Measurements from ENCODE around the gene ISM1.

Gene ISM1

GRCh38 chr20:13312300-13312699 lies 91.2 kb downstream of the ISM1 start:
- H3K4me1 ChIP-seq (ENCODE audit: control insufficient read depth, insufficient read depth, low read length), result no peaks in the 10 kb centered on the region
- WGBS (ENCODE audit: insufficient coverage, insufficient read length), result no CpG with 5 or more reads among the region's 6 CpGs
- no peaks in the 10 kb centered on the region for H3K9me3 ChIP-seq (ENCODE audit: control insufficient read depth, insufficient read depth, low read length)
- H3K36me3 ChIP-seq (ENCODE audit: control insufficient read depth, insufficient read depth, low read length), result no peaks in the 10 kb centered on the region
- no peak for DNase-seq (ENCODE audit: low read depth, low spot score)
- no peaks in the 10 kb centered on the region for H3K27me3 ChIP-seq (ENCODE audit: control insufficient read depth, insufficient read depth, low read length)
- no peak overlapping the region for H3K27ac ChIP-seq (ENCODE audit: low read length)
- H3K4me3 ChIP-seq (ENCODE audit: low read length), result no peak overlapping the region

- Histone ChIP-seq H3K36me3 (ENCODE audit: control insufficient read depth, insufficient read depth, low read length) (no peaks in the 10 kb centered on the region), H3K9me3 (ENCODE audit: control insufficient read depth, insufficient read depth, low read length) (no peaks in the 10 kb centered on the region), H3K4me3 (ENCODE audit: low read length) (no peak overlapping the region), H3K27ac (ENCODE audit: low read length) (no peak overlapping the region), H3K4me1 (ENCODE audit: control insufficient read depth, insufficient read depth, low read length) (no peaks in the 10 kb centered on the region), H3K27me3 (ENCODE audit: control insufficient read depth, insufficient read depth, low read length) (no peaks in the 10 kb centered on the region)
- WGBS (ENCODE audit: insufficient coverage, insufficient read length), result no CpG with 5 or more reads among the region's 5 CpGs
- DNase-seq (ENCODE audit: low read depth, low spot score), result no peak
Measured at GRCh38 chr20:13313201-13313600, 92.1 kb downstream of the ISM1 start.

DNA sequence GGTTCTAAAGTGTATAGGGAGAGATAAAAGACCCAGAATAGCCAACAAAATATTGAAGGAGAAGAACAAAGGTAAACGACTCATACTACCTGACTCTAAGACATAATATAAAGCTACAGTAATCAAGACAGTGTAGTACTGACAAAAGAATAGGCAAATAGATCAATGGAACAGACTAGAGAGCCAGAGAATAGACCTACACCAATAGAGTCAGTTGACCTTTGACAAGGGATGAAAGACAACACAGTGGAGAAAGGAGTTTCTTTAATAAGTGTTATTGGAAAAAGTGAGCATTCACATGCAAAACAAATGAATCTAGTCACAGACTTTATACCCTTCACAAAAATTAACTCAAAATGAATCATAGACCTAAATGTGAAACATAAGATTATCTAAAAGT lies 96.4 kb downstream of the ISM1 start:
- no CpG with 5 or more reads among the region's 1 CpG for WGBS (ENCODE audit: insufficient coverage, insufficient read length)
- H3K27ac ChIP-seq (ENCODE audit: low read length), result no peak overlapping the region
- no peaks in the 10 kb centered on the region for H3K4me1 ChIP-seq (ENCODE audit: control insufficient read depth, insufficient read depth, low read length)
- no peak for DNase-seq (ENCODE audit: low read depth, low spot score)
- H3K27me3 ChIP-seq (ENCODE audit: control insufficient read depth, insufficient read depth, low read length), result no peaks in the 10 kb centered on the region
- no peaks in the 10 kb centered on the region for H3K9me3 ChIP-seq (ENCODE audit: control insufficient read depth, insufficient read depth, low read length)
- no peak overlapping the region for H3K4me3 ChIP-seq (ENCODE audit: low read length)
- no peaks in the 10 kb centered on the region for H3K36me3 ChIP-seq (ENCODE audit: control insufficient read depth, insufficient read depth, low read length)

DNA sequence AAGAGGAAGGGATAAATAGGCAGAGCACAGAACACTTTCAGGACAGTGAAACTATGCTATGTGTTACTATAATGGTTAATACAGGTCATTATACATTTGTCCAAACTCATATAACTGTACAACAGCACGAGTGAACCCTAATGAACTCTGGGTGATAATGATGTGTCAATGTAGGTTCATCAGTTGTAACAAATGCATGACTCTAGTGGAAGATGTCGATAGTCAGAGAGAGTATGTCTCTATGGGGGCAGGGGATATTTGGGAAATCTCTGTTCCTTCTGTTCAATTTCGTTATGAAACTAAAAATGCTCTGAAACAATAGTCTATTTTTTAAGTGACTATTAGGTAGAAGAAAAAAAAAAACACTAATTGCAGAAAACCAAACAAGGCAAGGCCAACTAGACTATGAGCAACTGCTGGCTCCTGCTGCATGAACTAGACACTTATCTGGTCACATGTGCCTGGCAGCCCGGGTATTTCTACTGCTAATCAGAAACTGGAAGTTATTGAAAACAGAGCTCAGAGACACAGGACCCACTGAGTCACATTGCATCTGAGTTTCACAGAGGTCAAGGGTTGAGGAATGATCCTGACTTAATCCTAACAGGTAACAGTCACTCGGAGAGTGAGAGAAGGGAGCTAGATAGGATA lies 97.9 kb downstream of the ISM1 start:
- H3K9me3 ChIP-seq (ENCODE audit: control insufficient read depth, insufficient read depth, low read length), result no peaks in the 10 kb centered on the region
- H3K4me3 ChIP-seq (ENCODE audit: low read length), result no peak overlapping the region
- DNase-seq (ENCODE audit: low read depth, low spot score), result no peak
- no peaks in the 10 kb centered on the region for H3K27me3 ChIP-seq (ENCODE audit: control insufficient read depth, insufficient read depth, low read length)
- WGBS (ENCODE audit: insufficient coverage, insufficient read length), result no CpG with 5 or more reads among the region's 5 CpGs
- no peaks in the 10 kb centered on the region for H3K36me3 ChIP-seq (ENCODE audit: control insufficient read depth, insufficient read depth, low read length)
- H3K4me1 ChIP-seq (ENCODE audit: control insufficient read depth, insufficient read depth, low read length), result 0 out of 2 replicates have a peak, but pooled peaks cover 2% of the 10 kb centered on the region
- no peak overlapping the region for H3K27ac ChIP-seq (ENCODE audit: low read length)

GRCh38 chr20:13320702-13321101 lies 99.6 kb downstream of the ISM1 start:
- H3K27ac ChIP-seq (ENCODE audit: low read length), result no peak overlapping the region
- no peaks in the 10 kb centered on the region for H3K36me3 ChIP-seq (ENCODE audit: control insufficient read depth, insufficient read depth, low read length)
- no peak overlapping the region for H3K4me3 ChIP-seq (ENCODE audit: low read length)
- no CpG with 5 or more reads among the region's 4 CpGs for WGBS (ENCODE audit: insufficient coverage, insufficient read length)
- H3K4me1 ChIP-seq (ENCODE audit: control insufficient read depth, insufficient read depth, low read length), result 0 out of 2 replicates have a peak, but pooled peaks cover 2% of the 10 kb centered on the region
- H3K9me3 ChIP-seq (ENCODE audit: control insufficient read depth, insufficient read depth, low read length), result no peaks in the 10 kb centered on the region
- no peaks in the 10 kb centered on the region for H3K27me3 ChIP-seq (ENCODE audit: control insufficient read depth, insufficient read depth, low read length)
- DNase-seq (ENCODE audit: low read depth, low spot score), result no peak

- Histone ChIP-seq H3K9me3 (ENCODE audit: control insufficient read depth, insufficient read depth, low read length) (no peaks in the 10 kb centered on the region), H3K4me1 (ENCODE audit: control insufficient read depth, insufficient read depth, low read length) (0 out of 2 replicates have a peak, but pooled peaks cover 2% of the 10 kb centered on the region), H3K27ac (ENCODE audit: low read length) (no peak overlapping the region), H3K4me3 (ENCODE audit: low read length) (no peak overlapping the region), H3K36me3 (ENCODE audit: control insufficient read depth, insufficient read depth, low read length) (no peaks in the 10 kb centered on the region), H3K27me3 (ENCODE audit: control insufficient read depth, insufficient read depth, low read length) (no peaks in the 10 kb centered on the region)
- WGBS (ENCODE audit: insufficient coverage, insufficient read length), result no CpG with 5 or more reads among the region's 7 CpGs
- DNase-seq (ENCODE audit: low read depth, low spot score), result no peak
Measured at GRCh38 chr20:13321416-13321815, 100.3 kb downstream of the ISM1 start.

DNA sequence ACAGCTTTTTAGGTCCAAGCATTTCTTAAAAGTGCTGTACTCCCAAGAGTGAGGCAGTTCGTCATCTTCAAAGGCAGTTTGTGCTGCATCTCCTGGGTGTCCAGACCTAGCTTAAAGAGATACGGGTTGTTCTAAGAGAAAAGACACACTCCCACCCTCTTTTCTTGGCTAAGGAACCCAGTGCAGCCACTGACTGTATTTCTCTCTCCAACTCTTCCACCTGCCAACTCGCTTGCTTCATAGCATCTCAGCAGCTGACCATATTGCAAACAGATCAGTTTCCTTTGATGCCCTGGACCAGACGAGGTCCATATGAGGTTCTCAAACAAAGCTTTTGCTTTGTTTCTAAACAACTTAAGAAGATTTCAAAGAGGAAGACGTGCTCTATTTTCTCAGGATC lies 101.1 kb downstream of the ISM1 start:
- no peaks in the 10 kb centered on the region for H3K27me3 ChIP-seq (ENCODE audit: control insufficient read depth, insufficient read depth, low read length)
- H3K4me3 ChIP-seq (ENCODE audit: low read length), result no peak overlapping the region
- H3K27ac ChIP-seq (ENCODE audit: low read length), result no peak overlapping the region
- no peaks in the 10 kb centered on the region for H3K9me3 ChIP-seq (ENCODE audit: control insufficient read depth, insufficient read depth, low read length)
- H3K4me1 ChIP-seq (ENCODE audit: control insufficient read depth, insufficient read depth, low read length), result 0 out of 2 replicates have a peak, but pooled peaks cover 2% of the 10 kb centered on the region
- DNase-seq (ENCODE audit: low read depth, low spot score), result no peak
- H3K36me3 ChIP-seq (ENCODE audit: control insufficient read depth, insufficient read depth, low read length), result no peaks in the 10 kb centered on the region
- no CpG with 5 or more reads among the region's 5 CpGs for WGBS (ENCODE audit: insufficient coverage, insufficient read length)

- no peak for DNase-seq (ENCODE audit: low read depth, low spot score)
- no peaks in the 10 kb centered on the region for H3K36me3 ChIP-seq (ENCODE audit: control insufficient read depth, insufficient read depth, low read length)
- H3K9me3 ChIP-seq (ENCODE audit: control insufficient read depth, insufficient read depth, low read length), result no peaks in the 10 kb centered on the region
- 0 out of 2 replicates have a peak, but pooled peaks cover 2% of the 10 kb centered on the region for H3K4me1 ChIP-seq (ENCODE audit: control insufficient read depth, insufficient read depth, low read length)
- H3K27me3 ChIP-seq (ENCODE audit: control insufficient read depth, insufficient read depth, low read length), result no peaks in the 10 kb centered on the region
- no peak overlapping the region for H3K27ac ChIP-seq (ENCODE audit: low read length)
- no CpG with 5 or more reads among the region's 3 CpGs for WGBS (ENCODE audit: insufficient coverage, insufficient read length)
- no peak overlapping the region for H3K4me3 ChIP-seq (ENCODE audit: low read length)
Measured at GRCh38 chr20:13322621-13323020, 101.5 kb downstream of the ISM1 start.

DNA sequence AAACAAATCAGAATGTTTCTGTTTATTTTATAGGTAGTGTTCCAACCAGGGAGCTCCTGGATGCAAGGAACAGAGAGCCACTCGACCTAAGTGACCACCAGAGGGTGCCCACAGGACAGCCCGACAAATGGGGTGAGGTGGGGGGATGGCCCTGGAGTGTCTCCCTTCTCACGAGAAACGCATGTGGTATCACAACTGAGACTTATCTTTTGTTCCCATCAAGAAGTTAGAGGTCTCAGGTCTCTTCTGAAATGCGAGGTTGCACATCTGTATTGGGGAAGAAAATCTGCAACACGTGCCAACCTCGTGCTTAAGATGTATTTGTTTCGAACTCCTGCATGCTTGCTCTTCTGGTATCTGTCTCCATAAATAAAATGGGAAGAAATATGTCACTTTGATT lies 104.0 kb downstream of the ISM1 start:
- Histone ChIP-seq H3K36me3 (ENCODE audit: control insufficient read depth, insufficient read depth, low read length) (no peaks in the 10 kb centered on the region), H3K27me3 (ENCODE audit: control insufficient read depth, insufficient read depth, low read length) (no peaks in the 10 kb centered on the region), H3K27ac (ENCODE audit: low read length) (no peak overlapping the region), H3K4me1 (ENCODE audit: control insufficient read depth, insufficient read depth, low read length) (0 out of 2 replicates have a peak, but pooled peaks cover 2% of the 10 kb centered on the region), H3K4me3 (ENCODE audit: low read length) (no peak overlapping the region), H3K9me3 (ENCODE audit: control insufficient read depth, insufficient read depth, low read length) (no peaks in the 10 kb centered on the region)
- peak; percentile 73 for DNase-seq (ENCODE audit: low read depth, low spot score)
- no CpG with 5 or more reads among the region's 8 CpGs for WGBS (ENCODE audit: insufficient coverage, insufficient read length)

DNA sequence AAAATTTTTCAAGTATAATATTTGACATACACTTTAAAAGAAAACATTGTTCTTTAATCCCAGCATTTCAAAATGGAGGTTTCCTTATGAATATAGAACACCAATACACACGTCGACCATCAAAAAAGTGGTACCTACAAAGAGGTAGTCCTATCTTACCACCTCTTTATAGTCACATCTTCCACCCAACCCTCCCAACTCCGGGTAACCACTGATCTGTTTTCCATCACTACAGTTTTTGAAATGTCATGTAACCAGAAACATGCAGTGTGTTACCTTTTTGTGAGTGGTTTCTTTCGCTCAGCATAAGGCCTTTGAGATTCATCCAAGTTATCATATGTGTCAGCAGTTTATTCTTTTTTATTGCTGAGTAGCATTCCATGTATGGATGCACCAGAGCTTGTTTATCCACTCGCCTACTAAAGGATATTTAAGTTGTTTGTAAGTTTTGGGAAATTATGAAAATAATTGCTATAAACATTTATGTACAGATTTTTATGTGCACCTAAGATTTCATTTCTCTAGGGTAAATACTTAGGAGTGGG lies 104.8 kb downstream of the ISM1 start:
- no peak overlapping the region for H3K27ac ChIP-seq (ENCODE audit: low read length)
- H3K27me3 ChIP-seq (ENCODE audit: control insufficient read depth, insufficient read depth, low read length), result no peaks in the 10 kb centered on the region
- H3K36me3 ChIP-seq (ENCODE audit: control insufficient read depth, insufficient read depth, low read length), result no peaks in the 10 kb centered on the region
- DNase-seq (ENCODE audit: low read depth, low spot score), result no peak
- no CpG with 5 or more reads among the region's 5 CpGs for WGBS (ENCODE audit: insufficient coverage, insufficient read length)
- H3K4me3 ChIP-seq (ENCODE audit: low read length), result no peak overlapping the region
- 0 out of 2 replicates have a peak, but pooled peaks cover 2% of the 10 kb centered on the region for H3K4me1 ChIP-seq (ENCODE audit: control insufficient read depth, insufficient read depth, low read length)
- no peaks in the 10 kb centered on the region for H3K9me3 ChIP-seq (ENCODE audit: control insufficient read depth, insufficient read depth, low read length)

DNA sequence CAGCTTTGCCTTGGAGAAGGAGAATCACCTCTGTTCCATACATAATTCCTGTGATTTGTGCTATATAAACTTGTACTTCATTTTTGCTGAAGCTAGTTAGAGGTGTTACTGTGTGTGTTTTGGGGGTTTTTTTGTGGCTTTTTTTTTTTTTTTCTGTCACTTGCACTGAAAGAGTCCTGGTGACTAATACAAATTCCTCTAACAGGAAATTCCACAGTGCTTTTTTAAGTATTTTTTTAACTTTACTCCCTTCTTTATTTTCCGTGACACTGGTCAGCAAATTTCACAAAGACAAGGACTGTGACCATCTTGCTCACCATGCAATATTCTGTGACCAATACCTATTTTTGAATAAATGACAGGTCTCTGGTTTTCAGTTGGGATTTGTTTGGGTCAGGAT lies 110.5 kb downstream of the ISM1 start:
- Histone ChIP-seq H3K27ac (ENCODE audit: low read length) (no peak overlapping the region), H3K4me1 (ENCODE audit: control insufficient read depth, insufficient read depth, low read length) (no peaks in the 10 kb centered on the region)
- no CpG with 5 or more reads among the region's 1 CpG for WGBS (ENCODE audit: insufficient coverage, insufficient read length)

More for the DNA sequence above, 110.5 kb downstream of the ISM1 start:
- no peaks in the 10 kb centered on the region for H3K36me3 ChIP-seq (ENCODE audit: control insufficient read depth, insufficient read depth, low read length)
- no peak overlapping the region for H3K4me3 ChIP-seq (ENCODE audit: low read length)
- H3K9me3 ChIP-seq (ENCODE audit: control insufficient read depth, insufficient read depth, low read length), result no peaks in the 10 kb centered on the region
- DNase-seq (ENCODE audit: low read depth, low spot score), result no peak
- no peaks in the 10 kb centered on the region for H3K27me3 ChIP-seq (ENCODE audit: control insufficient read depth, insufficient read depth, low read length)

All from iPS DF 6.9 (cell line).